GM23338 (cell line): Measurements from ENCODE around the gene GPR34. TPM values are rescaled to one million over a fixed set of nuclear protein-coding genes. Genes with fewer than 3 reads are reported as not detected.

Experiments
- ATAC-seq: fragments of 200-7000 bp; cut with Tn5 transposase; 3 replicates; pipeline ENCODE4 v1.9.1; 2020
- DNase-seq: peaks from one replicate; pipeline ENCODE4 v3.0.0-alpha.2; 2015; ENCODE audit warnings: low spot score
- H2AFZ ChIP-seq: fragments of 200-600 bp; sonication (generic); 2 replicates; pipeline ENCODE4 v1.8.0; 2016; ENCODE audit warnings: antibody characterized with exemption, mild to moderate bottlenecking, moderate library complexity
- H3F3A ChIP-seq: fragments of 200-600 bp; sonication (generic); replicated peaks from 2 replicates; pipeline ENCODE4 v1.8.0; 2017; ENCODE audit warnings: antibody characterized with exemption, mixed run types, low read depth
- H3K27ac ChIP-seq: fragments of 200-600 bp; sonication (generic); 2 replicates; pipeline ENCODE4 v1.6.1; 2016; ENCODE audit warnings: low read depth
- H3K27me3 ChIP-seq: fragments of 200-600 bp; sonication (generic); 2 replicates; pipeline ENCODE4 v1.8.0; 2016; ENCODE audit warnings: mild to moderate bottlenecking, mixed run types, moderate library complexity; ENCODE audit not compliant: insufficient read depth
- H3K36me3 ChIP-seq: fragments of 200-600 bp; sonication (generic); 2 replicates; pipeline ENCODE4 v1.8.0; 2016; ENCODE audit warnings: mild to moderate bottlenecking; ENCODE audit not compliant: insufficient read depth
- H3K4me1 ChIP-seq: fragments of 200-600 bp; sonication (generic); 2 replicates; pipeline ENCODE4 v1.8.0; 2016; ENCODE audit warnings: mild to moderate bottlenecking, moderate library complexity; ENCODE audit not compliant: insufficient read depth
- H3K4me2 ChIP-seq: fragments of 200-600 bp; sonication (generic); 2 replicates; pipeline ENCODE4 v1.7.1; 2017; ENCODE audit warnings: mixed run types
- H3K4me3 ChIP-seq: fragments of 200-600 bp; sonication (generic); 2 replicates; pipeline ENCODE4 v1.6.1; 2016; ENCODE audit warnings: mixed run types
- H3K79me2 ChIP-seq: fragments of 200-600 bp; sonication (generic); replicated peaks from 2 replicates; pipeline ENCODE4 v1.8.0; 2017; ENCODE audit warnings: mild to moderate bottlenecking; ENCODE audit not compliant: insufficient read depth
- H3K9me2 ChIP-seq: fragments of 200-600 bp; sonication (generic); 2 replicates; pipeline ENCODE4 v1.8.0; 2017; ENCODE audit not compliant: insufficient read depth
- H4K20me1 ChIP-seq: fragments of 200-600 bp; sonication (generic); replicated peaks from 2 replicates; pipeline ENCODE4 v1.8.0; 2017; ENCODE audit warnings: mild to moderate bottlenecking; ENCODE audit not compliant: insufficient read depth
- H3K27ac Mint-ChIP-seq: 2 replicates; pipeline ENCODE4 v1.8.0; 2020; ENCODE audit warnings: inconsistent platforms, mild to moderate bottlenecking, moderate library complexity, mixed read lengths
- H3K27me3 Mint-ChIP-seq: 3 replicates; pipeline ENCODE4 v1.8.0; 2022; ENCODE audit warnings: low read depth, mild to moderate bottlenecking, moderate library complexity, mixed read lengths, inconsistent platforms; ENCODE audit not compliant: insufficient read depth, poor library complexity
- H3K36me3 Mint-ChIP-seq: 3 replicates; pipeline ENCODE4 v1.8.0; 2021; ENCODE audit warnings: low read depth, mild to moderate bottlenecking, inconsistent platforms, moderate library complexity, mixed read lengths
- H3K4me1 Mint-ChIP-seq: 3 replicates; pipeline ENCODE4 v1.8.0; 2020; ENCODE audit warnings: mild to moderate bottlenecking, inconsistent platforms, mixed read lengths
- H3K4me3 Mint-ChIP-seq: 3 replicates; pipeline ENCODE4 v1.8.0; 2021; ENCODE audit warnings: moderate library complexity, mild to moderate bottlenecking, inconsistent platforms, mixed read lengths
- H3K9me3 Mint-ChIP-seq: 3 replicates; pipeline ENCODE4 v1.8.0; 2020; ENCODE audit warnings: moderate library complexity, mild to moderate bottlenecking, inconsistent platforms, mixed read lengths
- CREB1 ChIP-seq: fragments of 250-450 bp; sonication (Bioruptor Pico); IDR thresholded peaks from 2 replicates; pipeline ENCODE4 v1.5.0; 2020; ENCODE audit warnings: low read depth, mild to moderate bottlenecking, moderate library complexity
- ETS1 ChIP-seq: IDR thresholded peaks from 2 replicates; pipeline ENCODE4 v1.6.1; 2016; ENCODE audit warnings: antibody characterized with exemption
- EZH2 ChIP-seq: fragments of 200-600 bp; sonication (generic); IDR thresholded peaks from one replicate; pipeline ENCODE4 v1.8.0; 2017; ENCODE audit warnings: antibody characterized with exemption, mild to moderate bottlenecking, low read depth; ENCODE audit not compliant: unreplicated experiment
- EZH2phosphoT487 ChIP-seq: fragments of 200-600 bp; sonication (generic); IDR thresholded peaks from one replicate; pipeline ENCODE4 v1.8.1; 2018; ENCODE audit warnings: antibody characterized with exemption; ENCODE audit not compliant: unreplicated experiment
- JUNB ChIP-seq: IDR thresholded peaks from one replicate; pipeline ENCODE4 v1.6.1; 2016; ENCODE audit warnings: antibody characterized with exemption; ENCODE audit not compliant: unreplicated experiment
- NANOG ChIP-seq: IDR thresholded peaks from 2 replicates; pipeline ENCODE4 v1.6.1; 2016; ENCODE audit warnings: antibody characterized with exemption, borderline replicate concordance
- REST ChIP-seq: IDR thresholded peaks from one replicate; pipeline ENCODE4 v1.6.1; 2018; ENCODE audit warnings: antibody characterized with exemption; ENCODE audit not compliant: unreplicated experiment
- ZNF114 ChIP-seq: fragments of 250-450 bp; sonication (Bioruptor Pico); IDR thresholded peaks from 2 replicates; pipeline ENCODE4 v1.5.0; 2020; ENCODE audit warnings: mild to moderate bottlenecking, moderate library complexity
- ZNF331 ChIP-seq: fragments of 250-450 bp; sonication (Bioruptor Pico); IDR thresholded peaks from 2 replicates; pipeline ENCODE4 v1.5.0; 2020; ENCODE audit warnings: low read depth, mild to moderate bottlenecking, moderate library complexity
- ZNF462 ChIP-seq: fragments of 250-450 bp; sonication (Bioruptor Pico); IDR thresholded peaks from 2 replicates; pipeline ENCODE4 v1.5.0; 2020; ENCODE audit warnings: mild to moderate bottlenecking, moderate library complexity
- polyA plus RNA-seq: library from polyadenylated mRNA; unstranded; fragments of >200 nt; fragmentation: Nextera tagmentation; extraction: Ambion mirVana; gene quantifications from 2 replicates; pipeline ENCODE4 v1.2.1, GENCODE V29; 2016
- total RNA-seq: library from RNA; depleted of rRNA; stranded (reverse); fragments of >200 nt; shearing (Covaris generic); gene quantifications from 2 replicates; pipeline ENCODE4 v1.2.3, GENCODE V29; 2014
- TF ChIP-seq, protein P1 (sequence below), 2 experiments: fragments of 200-600 bp in 1 of 2; sonication (generic) in 1 of 2; conservative IDR thresholded peaks; 2 replicates each; pipeline versions ENCODE4 v1.5.1 to v1.6.1; 2016 to 2017; ENCODE audit warnings: antibody characterized with exemption in 2 of 2, low read depth in 2 of 2, mild to moderate bottlenecking in 2 of 2, moderate library complexity in 1 of 2

The GPR34 gene
- total and polyA plus RNA-seq, 2 experiments from 2014 or later, result 0.55 TPM; not detected in 1

GRCh38 chrX:41653125-41653524 is 35.6 kb upstream of the GPR34 start (continued):
- no peak for TF ChIP-seq REST

GRCh38 chrX:41655101-41655500 is 33.7 kb upstream of the GPR34 start:
- no peak for DNase-seq
- H3F3A ChIP-seq, result no peaks in the 10 kb centered on the region
- no peak overlapping the region for H3K4me2 ChIP-seq
- H3K4me3 ChIP-seq, result no peak overlapping the region
- H3K9me2 ChIP-seq, result no peaks in the 10 kb centered on the region
- Mint-ChIP-seq H3K9me3 (no peaks in the 10 kb centered on the region), H3K36me3 (peaks cover 41% of the 10 kb centered on the region), H3K27ac (no peak overlapping the region), H3K27me3 (peaks cover 6% of the 10 kb centered on the region), H3K4me3 (no peak overlapping the region), H3K4me1 (peaks cover 12% of the 10 kb centered on the region)
- no peak overlapping the region for H2AFZ ChIP-seq
- no peaks in the 10 kb centered on the region for H4K20me1 ChIP-seq
- peaks cover 4% of the 10 kb centered on the region; the same call in 1 of the 2 replicates for H3K4me1 ChIP-seq
- H3K36me3 ChIP-seq, result no peaks in the 10 kb centered on the region; the same call in 1 of the 2 replicates
- H3K27ac ChIP-seq, result no peak overlapping the region
- ATAC-seq, result no peak
- H3K79me2 ChIP-seq, result no peaks in the 10 kb centered on the region
- no peaks in the 10 kb centered on the region for H3K27me3 ChIP-seq
- TF ChIP-seq ZNF462, result no peak
- no peak for TF ChIP-seq ZNF114 (CRISPR knock-in tag)
- TF ChIP-seq NANOG, result no peak
- TF ChIP-seq JUNB, result no peak
- TF ChIP-seq EZH2, result no peak
- TF ChIP-seq ETS1, result no peak
- TF ChIP-seq CREB1, result no peak
- TF ChIP-seq, protein P1, sequence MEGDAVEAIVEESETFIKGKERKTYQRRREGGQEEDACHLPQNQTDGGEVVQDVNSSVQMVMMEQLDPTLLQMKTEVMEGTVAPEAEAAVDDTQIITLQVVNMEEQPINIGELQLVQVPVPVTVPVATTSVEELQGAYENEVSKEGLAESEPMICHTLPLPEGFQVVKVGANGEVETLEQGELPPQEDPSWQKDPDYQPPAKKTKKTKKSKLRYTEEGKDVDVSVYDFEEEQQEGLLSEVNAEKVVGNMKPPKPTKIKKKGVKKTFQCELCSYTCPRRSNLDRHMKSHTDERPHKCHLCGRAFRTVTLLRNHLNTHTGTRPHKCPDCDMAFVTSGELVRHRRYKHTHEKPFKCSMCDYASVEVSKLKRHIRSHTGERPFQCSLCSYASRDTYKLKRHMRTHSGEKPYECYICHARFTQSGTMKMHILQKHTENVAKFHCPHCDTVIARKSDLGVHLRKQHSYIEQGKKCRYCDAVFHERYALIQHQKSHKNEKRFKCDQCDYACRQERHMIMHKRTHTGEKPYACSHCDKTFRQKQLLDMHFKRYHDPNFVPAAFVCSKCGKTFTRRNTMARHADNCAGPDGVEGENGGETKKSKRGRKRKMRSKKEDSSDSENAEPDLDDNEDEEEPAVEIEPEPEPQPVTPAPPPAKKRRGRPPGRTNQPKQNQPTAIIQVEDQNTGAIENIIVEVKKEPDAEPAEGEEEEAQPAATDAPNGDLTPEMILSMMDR (conservative IDR thresholded peaks at IDR 0.05; ENCODE audit: low read depth in 2 of 2), result no peak
- TF ChIP-seq ZNF331 (CRISPR knock-in tag), result no peak
- TF ChIP-seq EZH2phosphoT487, result no peak
